Endothelial cell of umbilical vein (primary cell): Measurements from ENCODE around the gene ATP2C2. TPM values are rescaled to one million over a fixed set of nuclear protein-coding genes. Genes with fewer than 3 reads are reported as not detected.

Experiments
- BruUV-seq: library from RNA; stranded (reverse); fragments of 400-500 nt; replicated peaks from 2 replicates; lab custom pipeline; 2021; lab: Mats Ljungman, UMichigan
- CTCF ChIA-PET: fragments of 300-600, 350-600 bp; sonication (Branson Sonifier 250); formaldehyde crosslinking; loops from one replicate; lab custom pipeline; 2021; ENCODE audit warnings: antibody characterized with exemption, inconsistent platforms; lab: Charles Lee
- POLR2A ChIA-PET: fragments of 300-600, 350-600 bp; sonication (Branson Sonifier 250); formaldehyde crosslinking; loops from one replicate; lab custom pipeline; 2021; ENCODE audit warnings: antibody characterized with exemption, inconsistent platforms; lab: Charles Lee
- DNase-seq: peaks from one replicate; pipeline ENCODE4 v3.0.0-alpha.2; 2011; ENCODE audit warnings: low read depth, low spot score
- FAIRE-seq: peaks from 2 replicates; lab custom pipeline; 2011; peaks lifted over from hg19 to GRCh38; lab: Jason Lieb, UNC
- H2AFZ ChIP-seq: 2 replicates; pipeline ENCODE4 v1.6.0; 2012; ENCODE audit warnings: low read depth, low read length, control low read depth, inconsistent platforms
- H3K27ac ChIP-seq: 2 replicates; pipeline ENCODE4 v1.5.1; 2011; ENCODE audit warnings: low read depth, mild to moderate bottlenecking, control low read depth, low read length, moderate library complexity; ENCODE audit not compliant: insufficient read depth
- H3K27me3 ChIP-seq, 2 experiments: 2 replicates each; pipeline versions ENCODE4 v1.6.0 to v1.6.1; 2011; ENCODE audit warnings: low read length in 2 of 2, mixed read lengths in 1 of 2; ENCODE audit not compliant: control insufficient read depth in 2 of 2, insufficient read depth in 2 of 2
- H3K36me3 ChIP-seq, 2 experiments: 2 replicates in 1 of 2; 3 replicates in 1 of 2; pipeline ENCODE4 v1.5.1; 2011; ENCODE audit warnings: low read length in 2 of 2, mild to moderate bottlenecking in 1 of 2, moderate library complexity in 1 of 2; ENCODE audit not compliant: control insufficient read depth in 2 of 2, insufficient read depth in 2 of 2; ENCODE audit errors: extremely low read depth in 1 of 2
- H3K4me1 ChIP-seq: 3 replicates; pipeline ENCODE4 v1.5.1; 2011; ENCODE audit warnings: mild to moderate bottlenecking, low read length; ENCODE audit not compliant: control insufficient read depth, insufficient read depth; ENCODE audit errors: extremely low read depth
- H3K4me2 ChIP-seq: 2 replicates; pipeline ENCODE4 v1.6.1; 2011; ENCODE audit warnings: low read length, control low read depth, mixed read lengths; ENCODE audit not compliant: insufficient read depth
- H3K4me3 ChIP-seq, 3 experiments: fragments of 200-600 bp in 1 of 3; sonication (generic), shearing (Covaris generic) in 1 of 3; replicated peaks in 1 of 3; 2 replicates each; pipeline ENCODE4 v1.5.1; 2011 to 2016; ENCODE audit warnings: control low read depth in 3 of 3, low read length in 3 of 3, mild to moderate bottlenecking in 2 of 3, inconsistent platforms in 1 of 3, low read depth in 1 of 3, moderate library complexity in 1 of 3; ENCODE audit not compliant: insufficient read depth in 1 of 3
- H3K79me2 ChIP-seq: 2 replicates; pipeline ENCODE4 v1.6.0; 2012; ENCODE audit warnings: low read length, inconsistent platforms; ENCODE audit not compliant: control insufficient read depth, insufficient read depth
- H3K9ac ChIP-seq: replicated peaks from 2 replicates; pipeline ENCODE3; 2011; ENCODE audit warnings: low read length, control low read depth; ENCODE audit not compliant: insufficient read depth; ENCODE audit errors: extremely low read depth
- H3K9me1 ChIP-seq: replicated peaks from 3 replicates; pipeline ENCODE4 v1.6.0; 2011; ENCODE audit warnings: mild to moderate bottlenecking, low read length; ENCODE audit not compliant: control insufficient read depth, insufficient read depth; ENCODE audit errors: extremely low read depth
- H3K9me3 ChIP-seq: replicated peaks from 2 replicates; pipeline ENCODE4 v1.5.1; 2012; ENCODE audit warnings: low read length, inconsistent platforms; ENCODE audit not compliant: control insufficient read depth, insufficient read depth
- H4K20me1 ChIP-seq: replicated peaks from 2 replicates; pipeline ENCODE3; 2011; ENCODE audit warnings: mild to moderate bottlenecking, low read length; ENCODE audit not compliant: control insufficient read depth, insufficient read depth; ENCODE audit errors: extremely low read depth
- EZH2 ChIP-seq: IDR thresholded peaks from 2 replicates; pipeline ENCODE4 v1.6.1; 2012; ENCODE audit warnings: borderline replicate concordance, low read depth, mild to moderate bottlenecking, moderate library complexity, low read length, inconsistent platforms; ENCODE audit not compliant: severe bottlenecking
- FOS ChIP-seq: IDR thresholded peaks from 2 replicates; pipeline ENCODE4 v1.6.1; 2011; ENCODE audit warnings: mild to moderate bottlenecking, low read length, moderate library complexity, borderline replicate concordance; ENCODE audit not compliant: insufficient read depth
- GATA2 ChIP-seq: IDR thresholded peaks from 2 replicates; pipeline ENCODE4 v1.7.0; 2011; ENCODE audit warnings: low read depth, mild to moderate bottlenecking, moderate library complexity, mixed read lengths, low read length; ENCODE audit not compliant: insufficient read length, insufficient read depth
- JUN ChIP-seq: IDR thresholded peaks from 2 replicates; pipeline ENCODE4 v1.6.1; 2011; ENCODE audit warnings: borderline replicate concordance, low read depth; ENCODE audit not compliant: insufficient read length, insufficient read depth
- MYC ChIP-seq: IDR thresholded peaks from one replicate; pipeline ENCODE4 v1.6.1; 2011; ENCODE audit warnings: mild to moderate bottlenecking, low read depth, low read length
- POLR2A ChIP-seq: IDR thresholded peaks from 2 replicates; pipeline ENCODE4 v1.6.1; 2012; ENCODE audit warnings: low read depth, mild to moderate bottlenecking, control low read depth, low read length
- POLR2AphosphoS5 ChIP-seq: IDR thresholded peaks from 2 replicates; pipeline ENCODE4 v1.6.1; 2012; ENCODE audit warnings: low read depth, mild to moderate bottlenecking, control low read depth, low read length, moderate library complexity; ENCODE audit not compliant: insufficient read depth
- dilution Hi-C: fragments of 300-500 bp; cut with MboI; formaldehyde crosslinking; loops from one replicate; pipeline ENCODE4 v1.15.0; 2019; ENCODE audit warnings: low sequenced_read_pairs; ENCODE audit not compliant: extremely low pct_ligation_motif_present
- intact Hi-C: fragments of 100-400 bp; cut with micrococcal nuclease; formaldehyde crosslinking; loops from one replicate; pipeline ENCODE4 v1.10.0; 2022
- polyA plus RNA-seq, 4 experiments: library from polyadenylated mRNA; depleted of rRNA in 3 of 4; stranded (reverse) in 3 of 4; unstranded in 1 of 4; fragments of >200 nt; gene quantifications; 2 replicates each; pipeline versions ENCODE4 v1.2.1 to v1.2.3, GENCODE V29; 2011 to 2012; ENCODE audit warnings: missing spikeins in 1 of 4
- total RNA-seq: library from RNA; stranded (reverse); gene quantifications from 2 replicates; pipeline ENCODE4 v1.2.3, GENCODE V29; 2021
- TF ChIP-seq, protein P1 (sequence below): IDR thresholded peaks from 2 replicates; pipeline ENCODE4 v1.6.1; 2011; ENCODE audit not compliant: insufficient read depth, insufficient read length
- TF ChIP-seq, protein P2 (sequence below), 2 donors: IDR thresholded peaks; 1 replicate in 1 of 2; 2 replicates in 1 of 2; pipeline ENCODE4 v1.5.1; 2011; ENCODE audit warnings: low read length in 2 of 2, mild to moderate bottlenecking in 2 of 2, moderate library complexity in 2 of 2, control low read depth in 1 of 2, inconsistent platforms in 1 of 2, low read depth in 1 of 2; ENCODE audit not compliant: insufficient read depth in 1 of 2; ENCODE audit errors: extremely low read depth in 1 of 2

Gene ATP2C2
- total and polyA plus RNA-seq, 2 donors (not counting 3 experiments of a cell fraction or from before 2014, with no cell fraction given) = not detected

DNA sequence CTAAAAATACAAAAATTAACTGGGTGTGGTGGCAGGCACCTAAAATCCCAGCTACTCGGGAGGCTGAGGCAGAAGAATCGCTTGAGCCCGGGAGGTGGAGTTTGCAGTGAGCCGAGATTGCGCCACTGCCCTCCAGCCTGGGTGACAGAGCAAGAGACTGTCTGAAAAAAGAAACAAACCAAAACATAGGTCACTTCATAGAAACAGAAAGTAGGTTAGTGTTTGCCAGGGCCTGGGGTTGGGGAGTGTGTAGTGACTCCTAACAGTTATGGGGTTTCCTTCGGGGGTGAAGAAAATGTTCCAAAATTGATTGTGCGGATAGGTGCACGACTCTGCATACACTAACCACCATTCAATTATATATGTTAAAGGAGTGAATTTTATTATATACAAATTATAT, 59.2 kb downstream of the ATP2C2 start:
- Histone ChIP-seq H3K27me3 (peaks cover 0 to 4% of the 10 kb centered on the region in 2 experiments), H3K4me3 (no peak overlapping the region), H4K20me1 (no peaks in the 10 kb centered on the region), H3K36me3 (no peaks in the 10 kb centered on the region), H3K9me3 (no peaks in the 10 kb centered on the region), H3K9me1 (no peaks in the 10 kb centered on the region), H2AFZ (no peak overlapping the region), H3K79me2 (no peaks in the 10 kb centered on the region), H3K9ac (no peak overlapping the region), H3K4me2 (no peak overlapping the region), H3K4me1 (no peaks in the 10 kb centered on the region), H3K27ac (no peak overlapping the region)
- FAIRE-seq = no peak
- dilution Hi-C loops = no loop called here
- ChIA-PET POLR2A (no interaction called here), CTCF (no interaction called here)
- TF ChIP-seq FOS (no peak), POLR2A (no peak), POLR2AphosphoS5 (no peak), GATA2 (no peak), EZH2 (no peak), JUN (no peak)
- TF ChIP-seq, protein P1, sequence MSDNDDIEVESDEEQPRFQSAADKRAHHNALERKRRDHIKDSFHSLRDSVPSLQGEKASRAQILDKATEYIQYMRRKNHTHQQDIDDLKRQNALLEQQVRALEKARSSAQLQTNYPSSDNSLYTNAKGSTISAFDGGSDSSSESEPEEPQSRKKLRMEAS = no peak
- BruUV-seq = no TSS peak
- intact Hi-C loops = no loop called here
- DNase-seq = no peak

DNA sequence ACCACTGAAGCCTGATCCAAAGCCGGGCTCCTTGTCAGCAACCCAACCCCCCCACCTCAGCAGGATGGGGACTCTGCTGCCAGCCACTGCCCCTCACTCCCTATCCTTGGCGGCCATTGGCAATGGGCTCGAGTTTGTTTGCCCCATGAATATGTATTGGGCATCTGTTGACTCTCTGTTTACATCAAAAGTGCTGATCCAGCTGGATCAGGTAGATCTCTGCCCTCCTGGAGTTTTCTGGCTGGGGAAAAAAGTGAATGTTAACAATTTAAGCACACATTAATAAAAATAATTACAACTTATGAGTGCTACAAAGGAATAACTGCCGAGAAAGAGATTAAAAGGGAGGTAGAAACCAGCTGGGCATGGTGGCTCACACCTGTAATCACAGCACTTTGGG, 62.5 kb downstream of the ATP2C2 start:
- no peaks in the 10 kb centered on the region for H3K9me3 ChIP-seq
- H3K36me3 ChIP-seq = no peaks in the 10 kb centered on the region
- FAIRE-seq (no peak), DNase-seq (no peak)
- H4K20me1 ChIP-seq = no peaks in the 10 kb centered on the region
- no peak overlapping the region for H3K9ac ChIP-seq
- peaks cover 0 to 4% of the 10 kb centered on the region in 2 experiments for H3K27me3 ChIP-seq
- intact Hi-C loops (no loop called here), dilution Hi-C loops (no loop called here)
- ChIA-PET POLR2A (no interaction called here), CTCF (interaction anchor here (0.5 to 0.6 kb wide), 2 partner anchors 78 to 1158 kb away, joined by 3 read pairs; no protein-coding TSS in a partner anchor)
- no peak overlapping the region for H3K4me3 ChIP-seq
- no peak overlapping the region for H2AFZ ChIP-seq
- no TSS peak for BruUV-seq
- H3K27ac ChIP-seq = no peak overlapping the region
- no peaks in the 10 kb centered on the region for H3K4me1 ChIP-seq
- H3K9me1 ChIP-seq = no peaks in the 10 kb centered on the region
- H3K79me2 ChIP-seq = no peaks in the 10 kb centered on the region
- no peak for TF ChIP-seq POLR2A
- TF ChIP-seq POLR2AphosphoS5 = no peak
- TF ChIP-seq, protein P1 = no peak
- no peak for TF ChIP-seq JUN
- TF ChIP-seq, protein P2, sequence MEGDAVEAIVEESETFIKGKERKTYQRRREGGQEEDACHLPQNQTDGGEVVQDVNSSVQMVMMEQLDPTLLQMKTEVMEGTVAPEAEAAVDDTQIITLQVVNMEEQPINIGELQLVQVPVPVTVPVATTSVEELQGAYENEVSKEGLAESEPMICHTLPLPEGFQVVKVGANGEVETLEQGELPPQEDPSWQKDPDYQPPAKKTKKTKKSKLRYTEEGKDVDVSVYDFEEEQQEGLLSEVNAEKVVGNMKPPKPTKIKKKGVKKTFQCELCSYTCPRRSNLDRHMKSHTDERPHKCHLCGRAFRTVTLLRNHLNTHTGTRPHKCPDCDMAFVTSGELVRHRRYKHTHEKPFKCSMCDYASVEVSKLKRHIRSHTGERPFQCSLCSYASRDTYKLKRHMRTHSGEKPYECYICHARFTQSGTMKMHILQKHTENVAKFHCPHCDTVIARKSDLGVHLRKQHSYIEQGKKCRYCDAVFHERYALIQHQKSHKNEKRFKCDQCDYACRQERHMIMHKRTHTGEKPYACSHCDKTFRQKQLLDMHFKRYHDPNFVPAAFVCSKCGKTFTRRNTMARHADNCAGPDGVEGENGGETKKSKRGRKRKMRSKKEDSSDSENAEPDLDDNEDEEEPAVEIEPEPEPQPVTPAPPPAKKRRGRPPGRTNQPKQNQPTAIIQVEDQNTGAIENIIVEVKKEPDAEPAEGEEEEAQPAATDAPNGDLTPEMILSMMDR (IDR thresholded peaks at IDR 0.05; ENCODE audit: extremely low read depth in 1 of 2, insufficient read depth in 1 of 2, low read depth in 1 of 2, low read length in 2 of 2) = no peak
- TF ChIP-seq EZH2 = no peak
- TF ChIP-seq MYC = no peak
- TF ChIP-seq GATA2 = no peak
- TF ChIP-seq FOS = no peak
- no peak overlapping the region for H3K4me2 ChIP-seq
